ENCODE data around the gene UNC13C.
A peak's percentile ranks its signal among the peaks of the same experiment; 100 is the strongest.

The UNC13C gene

GRCh38 chr15:54082836-54083492 lies 104.7 kb downstream of the UNC13C start:
- no peak for DNase-seq (ENCODE audit: low read depth)
- H3K4me3 ChIP-seq (ENCODE audit: control insufficient read depth, low read depth, low read length), result no peak overlapping the region
- peak; percentile 26 for TF ChIP-seq CTCF (IDR thresholded peaks at IDR 0.05; ENCODE audit: control insufficient read depth, insufficient read depth, low read depth, low read length, missing control alignments)

GRCh38 chr15:54083501-54083900 lies 105.3 kb downstream of the UNC13C start:
- no peak for TF ChIP-seq CTCF (IDR thresholded peaks at IDR 0.05; ENCODE audit: control insufficient read depth, insufficient read depth, low read depth, low read length, missing control alignments)
- DNase-seq (ENCODE audit: low read depth), result no peak
- H3K4me3 ChIP-seq (ENCODE audit: control insufficient read depth, low read depth, low read length), result no peak overlapping the region

- no peak for DNase-seq (ENCODE audit: low read depth)
- no peak for TF ChIP-seq CTCF (IDR thresholded peaks at IDR 0.05; ENCODE audit: control insufficient read depth, insufficient read depth, low read depth, low read length, missing control alignments)
- H3K4me3 ChIP-seq (ENCODE audit: control insufficient read depth, low read depth, low read length), result no peak overlapping the region
Measured at GRCh38 chr15:54083991-54084390, 105.8 kb downstream of the UNC13C start.

GRCh38 chr15:54088837-54089236 lies 110.6 kb downstream of the UNC13C start:
- no peak overlapping the region for H3K4me3 ChIP-seq (ENCODE audit: control insufficient read depth, low read depth, low read length)
- DNase-seq (ENCODE audit: low read depth), result no peak
- no peak for TF ChIP-seq CTCF (IDR thresholded peaks at IDR 0.05; ENCODE audit: control insufficient read depth, insufficient read depth, low read depth, low read length, missing control alignments)

- no peak for TF ChIP-seq CTCF (IDR thresholded peaks at IDR 0.05; ENCODE audit: control insufficient read depth, insufficient read depth, low read depth, low read length, missing control alignments)
- H3K4me3 ChIP-seq (ENCODE audit: control insufficient read depth, low read depth, low read length), result no peak overlapping the region
- no peak for DNase-seq (ENCODE audit: low read depth)
Measured at GRCh38 chr15:54089776-54090175, 111.5 kb downstream of the UNC13C start.

GRCh38 chr15:54091651-54092050 lies 113.4 kb downstream of the UNC13C start:
- TF ChIP-seq CTCF (IDR thresholded peaks at IDR 0.05; ENCODE audit: control insufficient read depth, insufficient read depth, low read depth, low read length, missing control alignments), result no peak
- no peak for DNase-seq (ENCODE audit: low read depth)
- no peak overlapping the region for H3K4me3 ChIP-seq (ENCODE audit: control insufficient read depth, low read depth, low read length)
